ENCODE measurements around the gene UST.

DNA sequence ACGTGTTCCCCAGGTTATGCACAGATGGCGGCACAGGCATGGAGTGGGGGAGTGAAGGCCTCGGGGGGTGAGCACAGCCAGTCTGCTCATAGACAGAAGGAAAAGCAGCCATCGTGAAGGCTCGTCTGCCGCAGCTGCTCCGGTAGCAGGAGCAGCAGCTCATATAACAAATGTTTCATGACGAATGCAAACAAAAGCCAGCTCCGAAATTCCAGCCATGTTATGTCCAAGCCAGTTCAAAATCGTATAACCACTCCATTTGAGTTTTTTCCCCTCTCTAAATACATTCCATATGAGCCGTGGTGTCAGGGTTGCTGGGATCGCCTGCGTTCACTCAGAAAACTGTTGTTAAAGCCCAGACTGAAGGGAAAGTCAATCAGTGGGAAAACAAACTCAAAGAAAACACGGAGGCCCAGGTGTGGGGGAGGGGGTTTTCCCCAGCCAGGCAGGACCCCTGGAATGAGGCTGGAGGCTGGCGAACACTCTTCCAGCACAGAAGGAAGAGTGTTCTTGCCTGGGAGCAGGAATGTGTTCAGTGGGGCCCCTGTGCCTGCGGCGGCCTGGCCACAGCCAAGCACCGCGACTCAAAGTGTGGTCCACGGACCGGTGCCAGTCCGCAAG lies 290.3 kb downstream of the UST start:
- TF ChIP-seq, protein P1, sequence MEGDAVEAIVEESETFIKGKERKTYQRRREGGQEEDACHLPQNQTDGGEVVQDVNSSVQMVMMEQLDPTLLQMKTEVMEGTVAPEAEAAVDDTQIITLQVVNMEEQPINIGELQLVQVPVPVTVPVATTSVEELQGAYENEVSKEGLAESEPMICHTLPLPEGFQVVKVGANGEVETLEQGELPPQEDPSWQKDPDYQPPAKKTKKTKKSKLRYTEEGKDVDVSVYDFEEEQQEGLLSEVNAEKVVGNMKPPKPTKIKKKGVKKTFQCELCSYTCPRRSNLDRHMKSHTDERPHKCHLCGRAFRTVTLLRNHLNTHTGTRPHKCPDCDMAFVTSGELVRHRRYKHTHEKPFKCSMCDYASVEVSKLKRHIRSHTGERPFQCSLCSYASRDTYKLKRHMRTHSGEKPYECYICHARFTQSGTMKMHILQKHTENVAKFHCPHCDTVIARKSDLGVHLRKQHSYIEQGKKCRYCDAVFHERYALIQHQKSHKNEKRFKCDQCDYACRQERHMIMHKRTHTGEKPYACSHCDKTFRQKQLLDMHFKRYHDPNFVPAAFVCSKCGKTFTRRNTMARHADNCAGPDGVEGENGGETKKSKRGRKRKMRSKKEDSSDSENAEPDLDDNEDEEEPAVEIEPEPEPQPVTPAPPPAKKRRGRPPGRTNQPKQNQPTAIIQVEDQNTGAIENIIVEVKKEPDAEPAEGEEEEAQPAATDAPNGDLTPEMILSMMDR (IDR thresholded peaks at IDR 0.05; ENCODE audit: low read depth, low read length, missing input control): no peak
- TF ChIP-seq, protein P2, sequence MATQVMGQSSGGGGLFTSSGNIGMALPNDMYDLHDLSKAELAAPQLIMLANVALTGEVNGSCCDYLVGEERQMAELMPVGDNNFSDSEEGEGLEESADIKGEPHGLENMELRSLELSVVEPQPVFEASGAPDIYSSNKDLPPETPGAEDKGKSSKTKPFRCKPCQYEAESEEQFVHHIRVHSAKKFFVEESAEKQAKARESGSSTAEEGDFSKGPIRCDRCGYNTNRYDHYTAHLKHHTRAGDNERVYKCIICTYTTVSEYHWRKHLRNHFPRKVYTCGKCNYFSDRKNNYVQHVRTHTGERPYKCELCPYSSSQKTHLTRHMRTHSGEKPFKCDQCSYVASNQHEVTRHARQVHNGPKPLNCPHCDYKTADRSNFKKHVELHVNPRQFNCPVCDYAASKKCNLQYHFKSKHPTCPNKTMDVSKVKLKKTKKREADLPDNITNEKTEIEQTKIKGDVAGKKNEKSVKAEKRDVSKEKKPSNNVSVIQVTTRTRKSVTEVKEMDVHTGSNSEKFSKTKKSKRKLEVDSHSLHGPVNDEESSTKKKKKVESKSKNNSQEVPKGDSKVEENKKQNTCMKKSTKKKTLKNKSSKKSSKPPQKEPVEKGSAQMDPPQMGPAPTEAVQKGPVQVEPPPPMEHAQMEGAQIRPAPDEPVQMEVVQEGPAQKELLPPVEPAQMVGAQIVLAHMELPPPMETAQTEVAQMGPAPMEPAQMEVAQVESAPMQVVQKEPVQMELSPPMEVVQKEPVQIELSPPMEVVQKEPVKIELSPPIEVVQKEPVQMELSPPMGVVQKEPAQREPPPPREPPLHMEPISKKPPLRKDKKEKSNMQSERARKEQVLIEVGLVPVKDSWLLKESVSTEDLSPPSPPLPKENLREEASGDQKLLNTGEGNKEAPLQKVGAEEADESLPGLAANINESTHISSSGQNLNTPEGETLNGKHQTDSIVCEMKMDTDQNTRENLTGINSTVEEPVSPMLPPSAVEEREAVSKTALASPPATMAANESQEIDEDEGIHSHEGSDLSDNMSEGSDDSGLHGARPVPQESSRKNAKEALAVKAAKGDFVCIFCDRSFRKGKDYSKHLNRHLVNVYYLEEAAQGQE (IDR thresholded peaks at IDR 0.05): no peak
- TF ChIP-seq GABPA (IDR thresholded peaks at IDR 0.05 in 1 of 2, conservative IDR thresholded peaks at IDR 0.05 in 1 of 2): no peak
- TF ChIP-seq TAF1 (conservative IDR thresholded peaks at IDR 0.05): no peak
- no peak for TF ChIP-seq RAD21 (IDR thresholded peaks at IDR 0.05)
- TF ChIP-seq, protein P3, sequence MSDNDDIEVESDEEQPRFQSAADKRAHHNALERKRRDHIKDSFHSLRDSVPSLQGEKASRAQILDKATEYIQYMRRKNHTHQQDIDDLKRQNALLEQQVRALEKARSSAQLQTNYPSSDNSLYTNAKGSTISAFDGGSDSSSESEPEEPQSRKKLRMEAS (IDR thresholded peaks at IDR 0.05): no peak
- TF ChIP-seq YY1 (IDR thresholded peaks at IDR 0.05): no peak
- no peak for TF ChIP-seq ZBTB33 (IDR thresholded peaks at IDR 0.05)
- no peak for TF ChIP-seq SP1 (IDR thresholded peaks at IDR 0.05)
- TF ChIP-seq HNF4G (IDR thresholded peaks at IDR 0.05): no peak
- TF ChIP-seq HNF4A (conservative IDR thresholded peaks at IDR 0.05): no peak
- TF ChIP-seq JUND (IDR thresholded peaks at IDR 0.05): no peak
